PFSK-1 (cell line): ENCODE data around the gene RMI2.

Experiments
- POLR2AphosphoS5 ChIP-seq: IDR thresholded peaks from 2 replicates; pipeline ENCODE4 v1.6.1; 2012; ENCODE audit warnings: low read depth, mild to moderate bottlenecking, control low read depth, low read length, moderate library complexity
- REST ChIP-seq, 2 experiments: IDR thresholded peaks; 2 replicates each; pipeline versions ENCODE4 v1.6.1 to v1.8.0; 2011 to 2012; ENCODE audit warnings: low read depth in 2 of 2, low read length in 2 of 2, control low read depth in 1 of 2, inconsistent platforms in 1 of 2, mild to moderate bottlenecking in 1 of 2, moderate library complexity in 1 of 2; ENCODE audit not compliant: insufficient read depth in 1 of 2

- TF ChIP-seq POLR2AphosphoS5: no peak
- no peak for TF ChIP-seq REST (IDR thresholded peaks at IDR 0.05; ENCODE audit: insufficient read depth in 1 of 2, low read depth in 2 of 2, low read length in 2 of 2)
These were observed 15.5 kb downstream of the RMI2 start for GRCh38 chr16:11360641-11361373.
